GM13977 (cell line): ENCODE results near the gene PPP2R2D.

ENCODE experiments used
- DNase-seq: peaks from one replicate; pipeline ENCODE4 v3.0.0; 2012; ENCODE audit warnings: low spot score
- CTCF ChIP-seq: IDR thresholded peaks from 2 replicates; pipeline ENCODE4 v1.5.1; 2012; ENCODE audit warnings: mild to moderate bottlenecking, control low read depth; ENCODE audit not compliant: insufficient read depth; ENCODE audit errors: extremely low read depth, missing control alignments
- in situ Hi-C: fragments of 300-500 bp; cut with MboI; formaldehyde crosslinking; loops from one replicate; pipeline ENCODE4 v1.12.0; 2022; ENCODE audit warnings: low sequenced_read_pairs, low pct_unique_long_range_greater_than_20kb, mixed read lengths, inconsistent platforms; ENCODE audit not compliant: unreplicated experiment

The PPP2R2D gene

GRCh38 chr10:131998845-131999681, 98.3 kb downstream of the PPP2R2D start:
- DNase-seq: no peak
- no peak for TF ChIP-seq CTCF
- in situ Hi-C loops: no loop called here

GRCh38 chr10:132001238-132001972, 100.6 kb downstream of the PPP2R2D start:
- TF ChIP-seq CTCF: no peak
- in situ Hi-C loops: loop anchor here (25.0 kb wide), 1 partner anchor 1814 kb away; no protein-coding TSS in a partner anchor
- no peak for DNase-seq

- no peak for DNase-seq
These were observed 101.2 kb downstream of the PPP2R2D start for GRCh38 chr10:132002004-132002403.

GRCh38 chr10:132003282-132003924, 102.6 kb downstream of the PPP2R2D start:
- in situ Hi-C loops: loop anchor here (25.0 kb wide), 1 partner anchor 1816 kb away; no protein-coding TSS in a partner anchor
- no peak for DNase-seq
- TF ChIP-seq CTCF: no peak

More at GRCh38 chr10:132002004-132002403, 101.2 kb downstream of the PPP2R2D start:
- no peak for TF ChIP-seq CTCF
- in situ Hi-C loops: loop anchor here (25.0 kb wide), 1 partner anchor 1815 kb away; no protein-coding TSS in a partner anchor

GRCh38 chr10:132004052-132004451, 103.2 kb downstream of the PPP2R2D start:
- DNase-seq: no peak
- no peak for TF ChIP-seq CTCF
- in situ Hi-C loops: loop anchor here (25.0 kb wide), 1 partner anchor 1817 kb away; no protein-coding TSS in a partner anchor

GRCh38 chr10:132005147-132005546, 104.3 kb downstream of the PPP2R2D start:
- DNase-seq: no peak
- TF ChIP-seq CTCF: no peak
- in situ Hi-C loops: loop anchor here (25.0 kb wide), 1 partner anchor 1818 kb away; no protein-coding TSS in a partner anchor
